HG02981 (cell line): ENCODE results near the gene MLLT10.
A peak's percentile ranks its signal among the peaks of the same experiment; 100 is the strongest.
"Not testable (repeated sequence)": the region's sequence is repeated elsewhere in the genome, so short reads cannot be mapped to it uniquely, and the experiment has no call there.

Experiments used
- ATAC-seq: cut with Tn5 transposase; IDR thresholded peaks from one replicate; pipeline ENCODE4 v1.9.1; 2021; ENCODE audit warnings: mild to moderate bottlenecking, moderate library complexity; ENCODE audit not compliant: unreplicated experiment

MLLT10 gene

DNA sequence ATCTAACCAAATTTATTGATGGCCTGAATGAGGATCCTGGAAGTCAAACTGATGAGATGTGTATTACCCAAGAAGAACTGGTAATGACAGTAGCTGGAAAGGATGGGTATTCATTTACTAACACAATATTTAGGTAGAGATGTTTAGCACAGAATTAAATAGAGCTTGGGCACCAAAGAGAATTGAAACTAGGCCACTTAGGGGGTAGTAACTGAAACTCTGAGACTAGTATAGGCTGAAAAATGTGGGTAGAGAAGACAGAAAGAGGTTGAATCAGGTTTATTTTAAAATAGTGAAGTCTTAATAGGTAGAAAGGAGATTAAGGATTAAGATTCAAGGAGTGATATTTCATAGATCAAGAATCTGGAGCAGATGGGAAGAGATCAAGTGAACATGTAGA, 155.8 kb downstream of the MLLT10 start:
- ATAC-seq, result no peak

DNA sequence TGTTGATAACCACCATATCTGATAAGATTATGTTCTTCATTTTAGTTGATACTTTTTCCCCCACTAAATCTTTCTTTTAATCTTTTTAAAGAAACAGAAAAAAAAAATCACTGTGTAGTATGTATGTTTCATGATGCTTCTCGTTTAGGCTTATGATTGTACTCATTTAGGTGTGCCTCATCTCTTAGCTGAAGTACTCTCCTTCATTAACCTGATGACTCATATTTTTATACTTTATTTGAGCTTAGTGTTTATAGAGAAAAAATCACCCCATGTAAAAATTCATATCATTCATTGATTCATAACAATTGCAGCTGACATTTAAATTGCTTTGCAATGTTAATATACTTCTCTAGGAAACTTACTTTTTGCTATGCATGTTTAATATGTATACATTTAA, 158.9 kb downstream of the MLLT10 start:
- ATAC-seq, result no peak

DNA sequence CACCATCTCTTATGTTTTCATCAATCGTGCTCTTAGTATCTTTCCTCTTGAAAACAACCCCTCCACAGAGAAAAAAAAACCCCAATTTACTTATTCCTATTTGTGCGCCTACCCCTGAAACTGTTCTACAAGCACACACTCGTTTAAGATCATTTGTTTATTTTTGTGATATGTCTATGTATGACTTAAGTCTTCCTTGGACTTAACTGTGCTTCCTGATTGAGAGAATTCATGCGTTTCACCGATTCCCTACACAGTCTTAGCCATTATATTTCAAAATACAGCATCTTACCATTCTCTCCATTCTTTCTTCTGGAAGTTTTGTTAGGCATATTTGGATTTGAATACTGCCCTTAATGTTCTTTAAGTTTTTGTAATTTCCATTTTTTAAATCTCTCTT, 159.4 kb downstream of the MLLT10 start:
- ATAC-seq, result no peak

DNA sequence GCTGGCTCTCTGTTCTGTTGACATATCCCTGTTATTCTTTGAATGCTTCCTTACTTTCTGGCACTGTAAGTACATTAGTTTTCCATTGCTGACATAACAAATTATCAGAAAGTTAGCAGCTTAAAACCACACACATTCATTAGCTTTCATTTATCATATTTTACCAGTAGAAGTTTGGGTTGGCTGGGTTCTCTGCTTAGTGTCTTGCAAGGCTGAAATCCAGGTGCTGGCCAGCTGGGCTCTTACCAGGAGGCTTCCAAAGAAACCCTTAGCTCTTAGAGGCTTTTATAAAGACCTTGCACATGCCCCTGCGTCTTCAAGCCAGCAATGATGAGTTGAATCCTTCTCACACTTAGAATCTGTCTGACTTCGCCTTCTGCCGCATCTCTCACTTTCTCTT, 160.6 kb downstream of the MLLT10 start:
- ATAC-seq, result no peak

DNA sequence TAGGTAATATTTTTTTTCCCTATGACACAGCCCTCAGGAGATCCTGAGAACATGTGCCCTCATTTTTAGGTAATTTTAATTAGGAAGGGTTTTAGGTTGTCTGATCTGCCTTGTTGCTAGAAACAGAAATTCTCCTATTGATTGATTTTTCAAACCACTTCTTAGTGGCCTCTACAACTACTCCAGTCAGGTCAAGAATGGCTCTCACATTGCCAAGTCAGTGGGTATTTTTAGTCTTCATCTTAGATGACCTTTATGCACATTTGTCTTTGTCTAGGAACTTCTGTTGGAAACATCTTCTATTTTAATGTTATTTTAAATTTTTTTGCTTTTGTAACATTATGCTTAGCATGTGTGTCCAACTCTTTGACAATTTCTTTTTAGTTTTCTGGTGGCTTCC, 162.3 kb downstream of the MLLT10 start:
- no peak for ATAC-seq

DNA sequence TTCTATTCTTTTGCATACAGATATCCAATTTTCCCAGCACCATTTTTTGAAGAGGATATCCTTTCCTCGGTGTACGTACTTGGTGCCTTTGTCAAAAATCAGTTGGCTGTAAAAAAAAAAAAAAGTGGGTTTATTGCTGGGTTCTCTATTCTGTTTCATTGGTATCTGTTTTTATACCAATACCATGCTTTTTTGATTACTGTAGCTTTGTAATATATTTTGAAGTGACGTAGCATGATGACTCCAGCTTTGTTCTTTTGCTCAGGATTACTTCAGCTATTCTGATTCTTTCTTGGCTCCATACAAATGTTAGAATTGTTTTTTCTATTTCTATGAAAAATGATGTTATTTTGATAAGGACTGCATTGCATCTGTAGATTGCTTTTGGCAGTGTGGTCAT, 165.5 kb downstream of the MLLT10 start:
- ATAC-seq, result no peak

DNA sequence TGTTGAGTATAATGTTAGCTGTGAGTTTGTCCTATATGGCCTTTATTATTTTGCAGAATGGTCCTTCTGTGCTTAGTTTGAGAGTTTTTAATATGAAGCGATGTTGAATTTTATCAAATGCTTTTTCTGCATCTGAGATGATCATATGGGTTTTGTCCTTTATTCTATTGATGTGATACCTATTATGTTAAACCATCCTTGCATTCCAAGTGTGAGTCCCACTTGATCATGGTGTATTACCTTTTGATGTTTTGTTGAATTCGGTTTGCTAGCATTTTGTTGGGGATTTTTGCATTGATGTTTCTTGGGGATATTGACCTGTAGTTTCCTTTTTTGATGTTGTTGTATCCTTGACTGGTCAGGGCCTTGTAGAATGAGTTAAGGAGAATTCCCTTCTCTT, 166.4 kb downstream of the MLLT10 start:
- ATAC-seq, result no peak

DNA sequence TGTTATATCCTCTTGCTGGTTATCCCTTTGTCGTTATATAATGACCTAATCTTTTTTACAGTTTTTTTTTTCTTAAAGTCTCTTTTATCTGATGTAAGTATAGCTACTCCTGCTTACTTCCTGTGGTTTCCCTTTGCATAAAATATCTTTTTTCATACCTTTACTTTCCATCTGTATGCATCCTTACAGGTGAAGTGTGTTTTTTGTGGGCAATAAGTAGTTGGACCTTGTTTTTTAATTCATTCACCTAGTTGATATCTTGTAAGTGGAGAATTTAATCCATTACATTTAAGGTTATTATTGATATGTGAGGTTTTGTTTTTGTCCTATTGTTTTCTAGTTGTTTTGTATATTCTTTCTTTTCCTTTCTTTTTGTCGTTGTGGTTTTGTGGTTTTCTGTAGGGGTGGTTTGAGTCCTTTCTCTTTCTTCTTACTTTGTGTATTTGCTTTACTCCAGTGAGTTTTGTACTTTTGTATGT, 168.6 kb downstream of the MLLT10 start:
- ATAC-seq, result peak; percentile 78

DNA sequence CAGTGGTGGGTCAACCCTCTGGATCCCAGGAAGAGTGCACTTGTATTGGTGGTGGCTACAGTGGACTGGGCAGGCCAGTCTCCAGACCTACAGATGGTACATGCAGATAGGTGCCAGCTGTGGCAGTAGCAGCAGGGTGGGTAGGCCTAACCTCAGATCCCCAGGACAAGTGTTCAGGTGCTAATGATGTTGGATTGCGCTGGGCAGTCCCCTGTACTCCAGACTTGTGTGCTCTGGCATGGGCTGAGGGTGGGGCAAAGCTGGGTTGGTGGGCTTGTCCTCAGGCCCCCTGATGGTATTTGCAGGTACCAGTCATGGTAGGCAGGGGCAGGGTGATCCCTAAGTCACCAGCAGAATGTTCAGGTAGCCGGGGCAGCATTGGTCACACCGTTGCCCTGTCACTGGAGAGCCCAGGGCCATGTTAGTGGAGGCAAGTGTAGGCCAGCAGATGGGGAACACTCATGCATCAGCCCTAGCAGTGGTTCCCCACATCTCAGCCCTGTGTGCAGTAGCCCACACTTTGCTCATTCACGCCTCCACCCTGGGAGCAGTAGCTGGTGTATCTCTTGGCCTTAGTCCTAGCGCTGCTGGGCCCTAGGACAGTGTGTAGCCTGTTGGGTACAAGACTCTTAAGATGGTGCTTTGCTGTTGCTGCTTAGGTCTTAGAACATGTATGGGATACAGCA, 171.3 kb downstream of the MLLT10 start:
- no peak for ATAC-seq

DNA sequence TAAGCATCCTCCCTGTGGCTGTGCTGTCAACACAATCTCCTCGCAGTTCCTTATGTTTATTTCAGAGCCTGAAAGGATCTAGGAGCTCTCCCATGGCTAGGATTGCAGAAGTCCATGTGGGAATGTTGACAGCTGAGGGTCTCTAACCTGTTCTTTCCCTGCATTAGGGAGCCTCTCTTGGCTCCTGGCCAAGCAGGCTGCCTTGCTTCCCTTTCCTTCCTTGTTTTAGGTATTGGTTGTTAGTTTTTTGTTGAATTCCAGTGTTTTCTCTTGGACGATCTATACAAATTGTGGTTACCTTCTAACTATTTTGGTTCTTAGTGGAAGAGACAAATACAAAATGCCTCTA, 171.8 kb downstream of the MLLT10 start:
- ATAC-seq, result no peak

DNA sequence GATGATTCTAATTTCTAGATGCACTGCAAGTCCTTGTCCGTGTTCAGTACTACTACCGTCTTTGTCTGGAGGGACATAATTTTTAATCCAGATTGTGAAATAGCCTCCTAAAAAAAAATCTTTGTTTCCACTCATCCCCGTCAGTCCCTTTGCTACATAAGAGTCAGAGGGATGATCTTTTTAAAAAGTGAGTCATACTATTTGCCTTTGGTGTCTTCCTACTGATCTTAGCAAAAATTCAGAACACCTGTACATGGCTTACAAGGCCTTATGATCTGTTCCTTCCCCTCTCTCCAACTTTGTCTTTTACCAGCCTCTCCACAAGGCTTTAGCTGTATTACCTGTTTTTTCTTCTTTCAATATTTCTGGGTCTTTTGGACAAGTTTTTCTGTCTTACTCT, 173.5 kb downstream of the MLLT10 start:
- ATAC-seq, result no peak

DNA sequence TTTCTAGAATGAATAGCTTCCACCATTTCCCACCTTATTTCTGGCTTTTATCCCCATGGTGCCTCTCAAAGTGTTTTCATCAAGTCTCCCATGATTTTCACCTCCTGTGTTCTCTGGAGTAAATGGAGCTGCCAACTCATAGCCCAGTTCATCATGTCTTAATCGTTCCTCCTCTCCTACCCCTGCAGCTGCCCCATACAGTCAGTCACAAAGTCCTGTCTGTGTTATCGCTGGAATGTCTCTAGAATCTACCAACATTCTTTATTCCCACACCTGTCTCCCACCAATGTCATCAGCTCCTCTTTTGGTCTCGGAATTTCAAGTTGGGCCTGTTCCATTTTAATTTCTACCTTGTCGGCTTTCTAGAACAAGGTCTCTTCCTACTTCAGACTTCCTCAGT, 178.9 kb downstream of the MLLT10 start:
- no peak for ATAC-seq

DNA sequence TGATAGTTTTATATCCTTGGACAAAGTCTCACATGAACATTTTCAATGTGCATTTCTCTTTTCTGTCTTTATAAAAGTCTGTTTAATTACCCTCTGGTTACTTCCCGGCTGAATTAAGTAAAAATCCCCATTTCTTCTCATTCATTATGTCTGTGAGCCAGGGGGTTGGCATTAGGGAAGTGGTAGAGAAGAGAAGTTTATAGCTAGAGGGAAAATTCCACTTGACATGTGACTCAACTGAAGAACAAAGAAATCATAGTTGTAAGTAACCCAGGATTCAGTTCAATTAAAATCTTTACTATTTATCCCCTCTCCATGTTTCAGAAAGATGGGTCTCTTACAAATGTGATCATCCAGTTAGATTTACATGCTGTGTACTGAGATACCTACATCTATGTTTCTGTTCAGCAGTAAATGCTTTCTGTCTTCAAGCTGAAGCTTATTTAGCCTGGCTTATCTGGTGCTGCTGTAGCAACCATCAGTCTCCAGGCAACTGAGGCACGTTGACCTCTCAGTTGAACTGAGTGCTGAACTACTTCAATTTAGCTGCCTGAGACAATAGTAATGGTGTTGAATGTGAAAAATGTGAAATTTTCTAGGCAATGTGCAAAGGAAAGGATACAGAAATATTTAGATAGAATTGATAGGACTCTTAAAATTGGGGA, 181.6 kb downstream of the MLLT10 start:
- no peak for ATAC-seq

DNA sequence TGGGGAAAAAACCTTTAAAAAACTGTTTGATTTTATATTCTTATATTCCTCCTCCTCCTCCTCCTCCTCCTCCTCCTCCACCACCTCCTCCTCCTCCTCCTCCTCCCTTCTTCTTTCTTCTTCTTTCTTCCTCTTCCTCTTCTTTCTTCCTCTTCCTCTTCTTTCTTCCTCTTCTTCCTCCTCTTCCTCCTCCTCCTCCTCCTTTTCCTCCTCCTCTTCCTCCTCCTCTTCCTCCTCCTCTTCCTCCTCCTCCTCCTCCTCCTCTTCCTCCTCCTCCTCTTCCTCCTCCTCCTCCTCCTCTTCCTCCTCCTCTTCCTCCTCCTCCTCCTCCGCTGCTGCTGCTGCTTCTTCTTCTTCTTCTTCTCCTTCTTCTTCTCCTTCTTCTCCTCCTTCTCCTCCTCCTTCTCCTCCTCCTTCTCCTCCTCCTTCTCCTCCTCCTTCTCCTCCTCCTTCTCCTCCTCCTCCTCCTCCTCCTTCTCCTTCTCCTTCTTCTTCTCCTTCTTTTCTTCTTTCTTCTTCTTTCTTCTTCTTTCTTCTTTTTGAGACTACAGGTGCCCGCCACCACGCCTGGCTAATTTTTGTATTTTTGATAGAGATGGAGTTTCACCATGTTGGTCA, 183.5 kb downstream of the MLLT10 start:
- not testable (repeated sequence) for ATAC-seq

DNA sequence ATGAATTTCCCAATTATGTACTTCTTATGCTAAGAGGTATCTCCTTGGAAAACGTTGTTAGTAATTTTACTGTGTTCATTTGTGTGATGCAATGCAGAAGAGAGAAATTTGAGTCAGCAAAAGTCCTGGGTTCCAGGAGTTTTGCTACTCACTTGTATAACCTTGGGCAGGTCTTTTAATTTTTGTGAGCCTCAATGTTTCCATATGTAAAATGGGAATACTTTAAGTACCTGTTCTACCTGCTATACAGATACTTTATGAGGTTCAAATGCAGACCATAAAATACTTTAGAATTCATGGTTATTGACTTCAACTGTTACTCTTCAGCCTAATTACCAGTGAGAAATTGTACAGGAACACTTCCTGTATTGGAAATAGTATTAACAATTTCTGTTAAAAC, 185.5 kb downstream of the MLLT10 start:
- ATAC-seq, result no peak

DNA sequence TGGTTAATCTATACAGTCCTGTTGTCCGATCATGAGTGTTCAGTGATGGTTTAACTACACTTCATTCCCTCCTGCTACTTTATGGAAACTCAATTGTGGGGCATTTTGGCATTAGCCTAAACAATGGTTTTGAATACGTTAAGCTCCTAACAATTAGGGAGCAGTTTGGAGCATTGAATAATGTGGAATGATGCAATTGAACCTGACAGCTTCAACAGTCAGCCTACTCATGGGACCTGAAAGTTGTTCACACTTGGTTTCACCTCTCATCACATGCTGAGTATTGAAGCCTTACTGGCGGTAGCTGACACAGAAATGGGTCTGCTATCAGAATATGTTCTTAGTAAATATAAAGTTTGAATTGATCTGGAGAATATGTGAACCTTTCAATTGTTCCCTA, 186.1 kb downstream of the MLLT10 start:
- no peak for ATAC-seq

DNA sequence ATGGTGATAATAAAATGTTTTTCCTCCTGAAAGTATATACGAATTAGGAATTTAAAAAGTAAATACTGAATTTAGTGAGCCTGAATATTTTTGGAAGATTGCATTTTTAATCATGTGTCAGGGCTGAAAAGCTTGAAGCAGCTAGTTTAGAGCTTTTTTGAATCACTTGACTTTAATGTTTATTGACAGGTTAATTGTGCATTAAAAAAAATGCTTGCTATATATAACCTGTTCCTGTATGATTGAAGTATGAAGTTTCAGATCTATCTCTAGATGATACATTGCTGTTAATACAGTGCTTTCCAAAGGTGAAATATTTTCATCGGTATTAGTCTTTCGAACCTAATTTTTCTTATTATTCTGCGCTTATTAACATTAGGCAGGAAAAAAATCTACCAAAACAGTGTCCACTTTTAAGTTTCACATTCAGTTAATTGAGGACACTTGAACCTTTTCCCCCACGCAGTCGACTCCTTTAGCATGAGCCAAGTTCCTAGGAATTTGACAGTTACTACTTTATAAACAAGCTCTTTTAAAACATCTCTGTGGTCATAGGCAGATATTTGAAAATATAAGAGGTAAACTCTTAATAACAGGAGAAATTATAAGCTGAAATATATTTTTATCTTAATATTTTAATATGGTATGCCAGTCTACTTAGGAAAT, 187.1 kb downstream of the MLLT10 start:
- no peak for ATAC-seq

DNA sequence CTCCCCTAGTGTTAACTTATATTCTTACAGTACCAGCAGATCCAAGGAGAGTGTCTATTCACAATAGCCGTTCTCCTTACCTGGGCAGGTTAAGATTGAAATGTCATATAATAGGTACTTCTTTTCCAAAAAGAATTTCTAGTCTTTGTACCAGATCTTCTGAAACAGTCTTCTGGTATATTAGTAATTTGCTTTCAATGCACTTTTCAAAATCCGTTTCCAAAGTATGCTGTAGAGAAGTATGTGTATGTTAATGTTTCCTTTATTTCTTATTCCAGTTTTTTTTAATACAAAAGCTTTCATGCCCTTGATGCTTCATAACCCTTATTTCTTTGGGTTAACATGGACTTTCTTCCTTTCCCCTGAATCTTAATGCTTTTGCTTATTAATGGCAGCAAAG, 188.2 kb downstream of the MLLT10 start:
- ATAC-seq, result no peak

DNA sequence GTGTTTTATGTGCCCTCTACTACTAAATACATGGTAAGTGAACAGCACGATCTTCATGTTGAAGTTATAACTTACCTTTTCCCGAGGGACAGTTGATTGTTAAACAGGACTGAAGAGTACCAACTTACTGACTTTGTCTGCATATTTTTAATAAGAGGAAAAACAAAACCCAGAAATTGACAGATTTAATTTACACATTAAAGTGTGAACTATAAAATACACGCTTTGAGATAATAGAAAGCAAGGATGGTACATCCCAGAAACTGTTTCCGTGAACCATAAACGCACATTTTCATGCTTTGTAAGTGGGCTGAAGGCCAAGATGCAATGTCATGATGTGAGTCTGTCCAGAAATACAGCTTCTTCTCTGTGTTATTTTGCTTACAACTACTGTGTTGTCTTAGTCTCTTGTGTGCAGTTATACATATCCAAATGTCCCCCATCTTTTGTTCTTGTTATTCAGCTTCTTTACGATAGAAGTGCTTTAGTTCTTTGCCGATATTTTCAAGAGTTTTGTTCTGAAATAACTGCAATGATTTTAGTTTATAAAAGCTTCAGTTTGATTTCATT, 190.1 kb downstream of the MLLT10 start:
- ATAC-seq, result no peak

DNA sequence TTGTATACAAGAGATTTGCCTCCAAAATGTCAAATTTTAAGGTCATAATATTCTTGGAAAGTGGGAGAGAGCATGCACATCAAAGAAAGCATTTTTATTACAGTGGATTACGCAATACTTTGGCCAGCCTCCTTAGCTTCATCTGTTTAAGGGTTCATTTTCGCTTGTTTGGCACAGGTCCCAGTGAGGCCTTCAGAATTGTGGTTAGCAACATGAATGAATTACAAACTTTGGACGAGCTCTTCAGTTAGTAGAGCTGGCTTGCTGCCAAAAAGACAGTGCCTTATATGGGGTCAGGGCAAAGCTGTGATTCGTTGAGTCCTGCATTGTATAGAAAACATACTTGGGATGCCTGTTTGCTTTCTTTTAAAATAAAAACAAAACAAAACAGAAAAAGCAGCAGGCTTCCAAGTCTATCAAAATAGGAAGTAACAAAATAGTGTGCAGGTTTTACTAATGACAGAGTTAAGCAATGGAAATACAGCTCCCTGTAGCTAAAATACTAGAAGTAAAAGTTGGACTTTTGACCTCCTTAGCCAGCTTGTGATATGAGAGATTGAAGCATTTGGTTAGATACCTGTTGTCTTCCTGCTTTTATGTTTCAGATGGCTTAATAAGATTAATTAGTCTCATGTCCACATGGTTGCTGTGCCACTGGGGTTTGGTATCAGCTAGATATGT, 190.8 kb downstream of the MLLT10 start:
- ATAC-seq, result peak; percentile 95
